Frontal cortex (tissue), 4 donors: ENCODE measurements around the gene TMEM209. TPM values are rescaled to one million over a fixed set of nuclear protein-coding genes. Genes with fewer than 3 reads are reported as not detected.
"Not testable (repeated sequence)": the region's sequence is repeated elsewhere in the genome, so short reads cannot be mapped to it uniquely, and the experiment has no call there.

Experiments used
- DNase-seq, 2 donors: peaks; one replicate each; pipeline ENCODE4 v3.0.0; 2012; ENCODE audit warnings: low spot score in 2 of 2
- FAIRE-seq: peaks from 2 replicates; lab custom pipeline; 2012; peaks lifted over from hg19 to GRCh38; lab: Jason Lieb, UNC
- total RNA-seq: library from RNA; depleted of rRNA; stranded (reverse); fragments of >200 nt; gene quantifications from one replicate; pipeline ENCODE4 v1.2.3, GENCODE V29; 2014
- donor health status: control.
- donor health status: control.
- donor health status: control.

The TMEM209 gene
- total RNA-seq, 1 donor from 2014 or later, result 12.6 TPM

GRCh38 chr7:130133029-130133782, 72.0 kb downstream of the TMEM209 start:
- FAIRE-seq (no peak), DNase-seq (no peak)

- no peak for FAIRE-seq
These were observed 73.0 kb downstream of the TMEM209 start for GRCh38 chr7:130131964-130132875.

GRCh38 chr7:130131191-130131834, 73.9 kb downstream of the TMEM209 start:
- DNase-seq (no peak), FAIRE-seq (no peak)

More at GRCh38 chr7:130131964-130132875, 73.0 kb downstream of the TMEM209 start:
- no peak for DNase-seq

GRCh38 chr7:130129011-130129411, 76.2 kb downstream of the TMEM209 start:
- no peak for DNase-seq
- FAIRE-seq, result no peak

- FAIRE-seq (no peak), DNase-seq (no peak)
These were observed 77.3 kb downstream of the TMEM209 start for GRCh38 chr7:130127821-130128317.

- FAIRE-seq, result no peak
- no peak for DNase-seq
These were observed 77.8 kb downstream of the TMEM209 start for GRCh38 chr7:130127404-130127803.

- FAIRE-seq, result not testable (repeated sequence)
These were observed 78.4 kb downstream of the TMEM209 start for GRCh38 chr7:130126840-130127239.

GRCh38 chr7:130124711-130125110, 80.5 kb downstream of the TMEM209 start:
- FAIRE-seq, result no peak
- no peak for DNase-seq

More at GRCh38 chr7:130126840-130127239, 78.4 kb downstream of the TMEM209 start:
- not testable (repeated sequence) for DNase-seq

- FAIRE-seq (no peak), DNase-seq (no peak)
These were observed 81.7 kb downstream of the TMEM209 start for GRCh38 chr7:130123501-130123900.

GRCh38 chr7:130118801-130119200, 86.4 kb downstream of the TMEM209 start:
- no peak for FAIRE-seq
- no peak for DNase-seq

- no peak for DNase-seq
- no peak for FAIRE-seq
These were observed 86.9 kb downstream of the TMEM209 start for GRCh38 chr7:130118294-130118693.

- DNase-seq (no peak), FAIRE-seq (no peak)
These were observed 90.4 kb downstream of the TMEM209 start for GRCh38 chr7:130114776-130115175.

Other genes starting within 250 kb of the TMEM209 start
- gene ZC3HC1, start 154.0 kb downstream of the TMEM209 start, total RNA-seq, result 16.3 TPM
- gene KLHDC10, start 134.9 kb downstream of the TMEM209 start, total RNA-seq, result 99.1 TPM
- gene SSMEM1, start 2.5 kb upstream of the TMEM209 start, total RNA-seq, result not detected
- gene CPA2, start 61.5 kb upstream of the TMEM209 start, total RNA-seq, result not detected
- gene CPA4, start 87.8 kb upstream of the TMEM209 start, total RNA-seq, result under 0.01 TPM
- gene CPA5, start 139.4 kb upstream of the TMEM209 start, total RNA-seq, result not detected
- gene CPA1, start 175.1 kb upstream of the TMEM209 start, total RNA-seq, result not detected
- gene CEP41, start 235.6 kb upstream of the TMEM209 start, total RNA-seq, result 11.4 TPM